WTC11 (cell line): ENCODE data around the gene DOK5.

Experiments used
- AFF4 ChIP-seq: sonication (generic); formaldehyde crosslinking; IDR thresholded peaks from 2 replicates; pipeline ENCODE4 v1.8.1; 2023; ENCODE audit warnings: mild to moderate bottlenecking, missing genetic modification reagents, borderline replicate concordance
- USF1 ChIP-seq: sonication (generic); formaldehyde crosslinking; IDR thresholded peaks from 2 replicates; pipeline ENCODE4 v1.8.0; 2022; ENCODE audit warnings: mild to moderate bottlenecking, missing genetic modification reagents
- USF2 ChIP-seq: sonication (generic); formaldehyde crosslinking; IDR thresholded peaks from 2 replicates; pipeline ENCODE4 v1.8.1; 2023; ENCODE audit warnings: mild to moderate bottlenecking, missing genetic modification reagents, moderate library complexity
- ZBTB21 ChIP-seq: sonication (generic); formaldehyde crosslinking; IDR thresholded peaks from 2 replicates; pipeline ENCODE4 v1.8.1; 2023; ENCODE audit warnings: mild to moderate bottlenecking, missing genetic modification reagents, borderline replicate concordance

GRCh38 chr20:54646156-54646517 is 170.7 kb downstream of the DOK5 start:
- TF ChIP-seq USF2 (CRISPR knock-in tag), result no peak
- TF ChIP-seq USF1 (CRISPR knock-in tag), result no peak
- TF ChIP-seq AFF4 (CRISPR knock-in tag), result no peak
- no peak for TF ChIP-seq ZBTB21 (CRISPR knock-in tag)
